ENCODE results near the gene PTPRD.
"Not testable (repeated sequence)": the region's sequence is repeated elsewhere in the genome, so short reads cannot be mapped to it uniquely, and the experiment has no call there.

The PTPRD gene

DNA sequence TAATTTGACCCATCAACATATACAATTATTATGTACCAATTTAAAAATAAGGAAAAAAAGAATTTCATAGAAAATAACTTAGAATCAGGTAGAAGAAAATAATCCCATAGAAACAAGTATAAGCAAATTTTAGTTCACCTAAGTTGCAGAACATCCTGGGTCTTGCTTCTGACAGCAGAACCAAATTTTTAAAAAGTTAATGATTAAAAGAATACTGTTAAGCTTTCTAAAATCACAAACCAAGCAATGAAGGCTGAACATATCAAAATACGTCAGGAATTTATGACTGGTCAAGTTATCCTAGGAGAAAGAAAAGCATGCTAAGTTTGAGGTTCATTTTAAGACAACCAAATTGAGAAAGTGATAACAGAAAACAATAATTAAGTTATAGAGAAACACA, 650.9 kb downstream of the PTPRD start:
- DNase-seq (ENCODE audit: low read depth), result no peak

GRCh38 chr9:9961487-9961886, 651.3 kb downstream of the PTPRD start:
- DNase-seq (ENCODE audit: low read depth), result no peak

- DNase-seq (ENCODE audit: low read depth), result no peak
Observed at GRCh38 chr9:9951556-9952160, 661.1 kb downstream of the PTPRD start.

GRCh38 chr9:9950813-9951212, 662.0 kb downstream of the PTPRD start:
- DNase-seq (ENCODE audit: low read depth), result no peak

GRCh38 chr9:9949978-9950377, 662.8 kb downstream of the PTPRD start:
- no peak for DNase-seq (ENCODE audit: low read depth)

- DNase-seq (ENCODE audit: low read depth), result no peak
Observed at GRCh38 chr9:9949368-9949767, 663.4 kb downstream of the PTPRD start.

GRCh38 chr9:9945966-9946365, 666.8 kb downstream of the PTPRD start:
- DNase-seq (ENCODE audit: low read depth), result no peak

DNA sequence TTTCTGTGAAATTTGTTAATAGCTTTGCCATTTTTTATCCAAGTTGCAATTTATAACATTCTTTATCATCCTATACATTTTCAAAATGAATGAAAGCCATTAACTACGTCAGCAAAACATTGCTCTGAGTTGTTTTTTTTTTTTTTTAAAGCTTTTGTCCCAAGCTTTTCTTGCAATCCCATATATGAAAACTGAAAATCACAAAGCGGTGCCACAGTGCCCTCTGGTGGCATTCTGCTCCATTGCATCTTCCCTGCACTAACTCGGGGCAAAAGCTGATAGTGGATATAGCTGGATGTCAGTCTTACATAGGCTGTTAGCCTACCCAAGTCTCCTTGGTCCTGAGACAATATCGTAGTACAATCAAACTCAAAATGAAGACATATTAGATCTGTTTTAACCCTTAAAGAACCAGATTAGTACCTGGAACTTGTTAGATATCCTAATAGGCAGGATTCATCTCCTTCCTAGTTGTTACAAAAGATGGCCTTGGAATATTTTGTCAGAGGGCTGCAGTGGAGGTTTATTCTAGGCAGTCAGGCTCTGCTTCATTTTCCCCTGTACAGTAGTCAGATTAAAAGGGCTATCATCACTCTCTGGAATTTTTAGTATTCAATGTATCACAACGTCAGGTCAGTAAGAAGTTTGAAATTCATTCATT, 669.9 kb downstream of the PTPRD start:
- peak; percentile 6 for DNase-seq (ENCODE audit: low read depth)

DNA sequence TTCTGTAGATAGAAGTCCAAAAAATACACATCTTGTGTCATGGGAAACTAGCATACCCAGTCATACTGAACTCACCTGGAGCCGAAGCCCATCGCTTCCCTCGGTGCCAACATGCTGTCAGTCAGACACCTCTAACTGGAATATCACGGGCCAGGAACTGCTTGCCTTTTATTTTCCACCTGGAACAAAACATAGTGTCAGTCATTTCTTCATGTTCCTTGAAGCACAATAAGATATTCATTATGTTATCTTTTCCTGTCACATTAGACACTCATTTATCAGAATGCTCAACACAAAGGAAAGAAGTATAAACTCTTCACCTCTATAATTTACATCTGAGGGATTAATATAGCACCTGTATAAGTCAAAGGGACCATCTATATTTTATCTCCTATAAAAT, 674.4 kb downstream of the PTPRD start:
- DNase-seq (ENCODE audit: low read depth), result no peak

GRCh38 chr9:9931464-9931863, 681.3 kb downstream of the PTPRD start:
- DNase-seq (ENCODE audit: low read depth), result not testable (repeated sequence)

GRCh38 chr9:9924376-9924775, 688.4 kb downstream of the PTPRD start:
- no peak for DNase-seq (ENCODE audit: low read depth)

DNA sequence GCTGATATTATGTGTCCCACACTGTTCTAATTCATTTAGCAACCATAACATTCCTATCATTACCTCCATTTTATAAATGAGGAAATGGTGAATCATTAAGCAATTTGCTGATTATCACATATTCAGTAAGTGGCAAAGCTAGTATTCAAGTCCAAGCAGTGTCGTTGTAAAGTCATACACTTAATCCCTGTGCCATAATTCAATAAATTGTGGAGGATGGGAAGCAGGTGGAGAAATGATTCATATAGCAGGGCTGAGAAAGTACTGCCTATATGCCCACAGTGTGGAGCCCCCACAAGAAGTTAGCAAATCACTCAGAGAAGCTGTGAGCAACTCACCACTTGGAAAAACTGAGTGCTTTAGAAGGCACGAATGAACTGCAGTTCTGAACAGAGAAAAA, 691.0 kb downstream of the PTPRD start:
- DNase-seq (ENCODE audit: low read depth), result no peak

DNA sequence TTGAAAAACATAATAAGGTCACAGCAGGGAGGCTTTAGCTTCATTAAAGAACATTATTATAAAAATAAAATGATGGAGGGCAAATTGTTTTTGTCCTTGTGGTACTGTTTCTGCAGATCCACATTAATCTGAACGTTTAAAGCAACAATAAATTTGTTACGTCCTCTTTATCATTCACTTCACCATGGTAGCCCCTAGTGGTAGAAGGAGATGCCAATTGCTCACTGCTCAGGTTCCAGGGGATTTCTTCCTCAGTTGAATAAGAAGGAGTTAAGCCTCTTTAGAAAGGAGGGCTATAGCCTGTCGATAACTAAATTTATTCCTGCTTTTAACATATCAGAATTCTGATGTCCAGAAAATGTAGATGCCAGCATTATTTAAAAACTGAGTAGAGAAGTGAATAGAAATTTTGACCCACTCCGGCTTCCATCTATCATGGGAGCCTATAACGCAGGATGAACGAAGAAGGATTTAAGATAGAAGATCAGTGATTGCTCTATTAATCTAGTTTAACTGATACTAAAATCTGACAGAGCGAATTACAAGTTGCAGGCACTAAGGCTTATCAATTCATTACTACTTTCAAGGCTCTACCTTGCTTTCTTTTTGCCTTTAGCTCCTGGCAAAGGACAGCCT, 692.3 kb downstream of the PTPRD start:
- DNase-seq (ENCODE audit: low read depth), result no peak

DNA sequence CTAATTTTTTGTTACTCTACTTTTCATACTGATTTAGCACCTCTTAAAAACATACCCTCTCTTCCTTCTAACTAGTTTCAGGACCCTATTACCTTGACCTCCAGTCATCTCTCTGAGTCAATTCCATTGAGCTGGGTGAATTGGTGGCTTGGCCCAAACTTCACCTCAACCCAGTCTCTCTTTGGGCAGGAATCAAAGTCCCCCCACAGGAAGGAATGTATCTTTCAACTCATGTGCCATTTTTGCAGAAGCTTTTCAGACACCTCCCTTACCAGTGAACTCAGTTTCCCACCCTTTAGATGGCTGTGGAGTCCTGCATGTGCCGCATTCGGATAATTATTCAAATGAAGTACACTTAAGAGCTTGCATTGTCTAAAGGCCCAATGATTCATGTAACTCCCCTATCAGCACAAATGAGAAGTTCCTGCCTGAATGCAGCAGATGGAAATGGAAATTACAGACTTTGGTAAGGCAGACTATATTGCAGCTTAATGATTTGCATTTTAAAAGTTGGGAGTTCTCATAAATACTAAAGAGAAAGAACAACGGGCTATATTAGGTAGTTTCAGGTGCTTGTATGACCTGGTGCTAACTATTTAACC, 693.5 kb downstream of the PTPRD start:
- no peak for DNase-seq (ENCODE audit: low read depth)

- DNase-seq (ENCODE audit: low read depth), result no peak
Observed at GRCh38 chr9:9917400-9917799, 695.4 kb downstream of the PTPRD start.

DNA sequence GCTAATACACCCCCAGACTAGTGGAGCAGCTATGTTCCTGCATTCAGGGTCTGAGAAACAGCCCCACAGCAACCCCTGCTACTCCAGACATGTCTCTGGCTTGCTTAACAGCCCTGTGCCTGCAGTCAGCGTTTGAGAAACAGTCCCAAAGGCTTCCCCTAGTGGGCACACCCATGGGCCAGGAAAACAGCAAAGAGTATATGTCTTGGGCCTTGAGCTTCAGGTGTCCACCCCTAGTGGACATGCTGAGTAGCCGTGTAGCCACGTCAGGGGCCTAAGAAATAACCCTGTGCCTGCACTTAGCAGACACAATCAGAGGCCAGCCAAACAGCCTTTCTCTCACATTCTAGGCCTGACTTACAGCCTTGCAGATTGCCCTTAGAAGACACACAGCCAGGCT, 698.6 kb downstream of the PTPRD start:
- DNase-seq (ENCODE audit: low read depth), result no peak

- DNase-seq (ENCODE audit: low read depth), result no peak
Observed at GRCh38 chr9:9913276-9913832, 699.4 kb downstream of the PTPRD start.

DNA sequence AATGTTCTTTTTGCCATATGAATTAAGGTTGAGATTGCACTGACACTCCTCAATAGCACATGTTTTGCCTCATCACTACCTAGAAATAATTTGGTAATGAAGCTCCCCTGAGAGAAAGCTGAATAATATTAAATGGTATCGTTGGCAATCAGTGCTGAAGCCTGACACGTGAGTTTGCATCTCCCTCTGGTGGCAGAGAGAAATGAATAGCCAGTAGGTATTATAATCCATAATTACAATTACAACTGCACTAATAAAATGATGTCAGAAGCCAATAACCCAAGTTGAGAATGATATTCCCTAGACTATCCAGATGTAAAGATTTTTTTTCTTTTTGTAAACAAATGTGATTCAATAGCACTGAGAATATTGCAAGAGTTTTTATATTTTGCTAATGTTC, 700.3 kb downstream of the PTPRD start:
- DNase-seq (ENCODE audit: low read depth), result no peak

- no peak for DNase-seq (ENCODE audit: low read depth)
Observed at GRCh38 chr9:9905736-9906135, 707.1 kb downstream of the PTPRD start.

GRCh38 chr9:9904041-9904440, 708.8 kb downstream of the PTPRD start:
- no peak for DNase-seq (ENCODE audit: low read depth)

DNA sequence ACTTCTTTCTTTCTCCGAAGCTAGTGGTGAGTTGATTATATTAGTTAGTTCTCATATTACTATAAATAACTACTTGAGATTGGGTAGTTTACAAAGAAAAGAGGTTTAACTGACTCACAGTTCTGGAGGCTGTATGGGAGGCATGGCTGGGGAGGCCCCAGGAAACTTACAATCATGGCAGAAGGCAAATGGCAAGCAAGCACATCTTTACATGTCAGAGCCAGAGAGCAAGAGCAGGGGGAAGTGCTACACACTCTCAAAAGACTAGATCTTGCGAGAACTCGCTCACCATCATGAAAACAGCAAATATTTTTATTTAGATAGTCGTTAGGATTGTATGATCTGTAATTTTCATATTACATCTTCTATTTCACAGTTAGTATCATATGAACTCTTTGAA, 711.2 kb downstream of the PTPRD start:
- no peak for DNase-seq (ENCODE audit: low read depth)

GRCh38 chr9:9893837-9894236, 719.0 kb downstream of the PTPRD start:
- DNase-seq (ENCODE audit: low read depth), result no peak

DNA sequence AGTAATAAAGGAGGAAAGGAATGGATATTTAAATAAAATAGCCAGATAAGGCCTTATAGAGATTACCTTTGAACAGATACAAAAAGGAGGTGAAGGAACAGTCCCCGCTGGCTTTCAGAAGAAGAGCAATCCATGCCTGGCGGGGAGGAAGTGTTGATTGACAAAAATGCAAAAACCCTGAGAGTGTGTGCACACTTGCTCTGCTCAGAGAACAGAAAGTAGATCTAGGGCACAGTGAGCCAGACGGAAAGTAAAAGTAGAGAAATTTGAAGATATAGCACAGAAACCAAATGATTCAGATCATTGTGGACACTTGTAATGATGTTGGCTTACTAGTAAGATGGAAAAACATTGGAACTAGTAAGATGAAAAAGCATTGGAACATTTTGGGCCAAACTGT, 720.6 kb downstream of the PTPRD start:
- no peak for DNase-seq (ENCODE audit: low read depth)
